HG03175 (cell line): Measurements from ENCODE around the gene CERS6.
"Not testable (repeated sequence)": the region's sequence is repeated elsewhere in the genome, so short reads cannot be mapped to it uniquely, and the experiment has no call there.

Source experiments
- ATAC-seq: cut with Tn5 transposase; IDR thresholded peaks from one replicate; pipeline ENCODE4 v1.9.1; 2021; ENCODE audit warnings: mild to moderate bottlenecking, moderate library complexity; ENCODE audit not compliant: unreplicated experiment

Gene CERS6

GRCh38 chr2:168753765-168754329, 297.8 kb downstream of the CERS6 start:
- ATAC-seq: no peak

- no peak for ATAC-seq
These were observed 301.2 kb downstream of the CERS6 start for GRCh38 chr2:168757223-168757622.

GRCh38 chr2:168758970-168759820, 303.1 kb downstream of the CERS6 start:
- peak; percentile 81 for ATAC-seq

DNA sequence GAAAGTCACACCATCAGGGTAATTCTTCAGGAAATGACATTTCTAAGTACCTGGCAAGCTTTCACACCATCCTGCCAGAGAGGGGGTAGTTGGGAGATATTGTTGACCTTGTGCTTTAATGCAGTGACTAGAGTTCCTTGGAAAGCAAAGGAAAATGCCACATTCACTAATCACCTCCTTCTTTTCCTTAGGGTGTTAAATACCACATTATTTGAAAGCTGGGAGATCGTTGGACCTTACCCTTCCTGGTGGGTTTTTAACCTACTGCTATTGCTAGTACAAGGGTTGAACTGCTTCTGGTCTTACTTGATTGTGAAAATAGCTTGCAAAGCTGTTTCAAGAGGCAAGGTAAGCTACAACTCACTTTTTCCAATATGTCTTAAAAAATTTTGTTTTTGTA, 309.3 kb downstream of the CERS6 start:
- no peak for ATAC-seq

DNA sequence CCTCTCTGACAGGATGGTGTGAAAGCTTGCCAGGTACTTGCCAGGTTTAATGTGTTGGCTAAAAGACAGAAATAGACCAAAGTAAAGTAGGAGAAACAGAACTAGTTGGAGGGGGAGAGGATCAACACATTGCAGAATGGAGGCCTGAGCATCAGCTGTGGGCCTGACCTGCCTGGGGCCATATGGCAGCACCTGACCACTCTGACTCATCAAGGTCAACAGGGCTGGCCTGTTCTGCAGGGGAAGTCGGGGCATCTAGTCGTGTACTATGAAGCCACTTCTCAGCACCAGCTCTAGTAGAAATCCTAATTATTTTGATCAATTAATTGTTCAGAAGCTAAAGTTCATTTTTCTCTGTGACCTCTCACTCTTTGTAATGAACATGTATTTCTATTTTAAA, 310.5 kb downstream of the CERS6 start:
- no peak for ATAC-seq

- no peak for ATAC-seq
These were observed 311.2 kb downstream of the CERS6 start for GRCh38 chr2:168767258-168767657.

- not testable (repeated sequence) for ATAC-seq
These were observed 312.3 kb downstream of the CERS6 start for GRCh38 chr2:168768357-168768756.

- no peak for ATAC-seq
These were observed 314.7 kb downstream of the CERS6 start for GRCh38 chr2:168770796-168771195.

DNA sequence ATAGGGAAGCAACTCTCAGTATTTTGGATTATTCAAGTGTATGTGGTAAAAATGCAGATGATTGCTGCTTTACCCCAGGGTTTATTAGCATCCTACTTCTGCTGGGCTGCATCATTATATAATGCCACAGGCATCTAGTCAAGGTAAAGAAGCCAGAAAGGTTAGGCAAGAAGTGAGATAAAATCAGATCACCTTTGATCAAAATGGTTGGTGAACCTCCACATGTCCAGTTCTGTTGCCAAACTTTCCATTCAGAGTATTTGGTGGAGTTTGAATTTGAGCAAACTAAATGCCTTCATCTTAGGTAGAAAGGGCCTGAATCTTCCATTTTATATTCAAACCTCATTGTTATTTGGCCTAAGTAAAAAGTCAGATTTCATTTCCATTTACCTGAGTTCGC, 316.6 kb downstream of the CERS6 start:
- ATAC-seq: no peak

- no peak for ATAC-seq
These were observed 317.1 kb downstream of the CERS6 start for GRCh38 chr2:168773128-168773527.

- ATAC-seq: no peak
These were observed 317.8 kb downstream of the CERS6 start for GRCh38 chr2:168773719-168774521.

GRCh38 chr2:168775837-168776236, 319.8 kb downstream of the CERS6 start:
- no peak for ATAC-seq

GRCh38 chr2:168780669-168781071, 324.6 kb downstream of the CERS6 start:
- no peak for ATAC-seq

DNA sequence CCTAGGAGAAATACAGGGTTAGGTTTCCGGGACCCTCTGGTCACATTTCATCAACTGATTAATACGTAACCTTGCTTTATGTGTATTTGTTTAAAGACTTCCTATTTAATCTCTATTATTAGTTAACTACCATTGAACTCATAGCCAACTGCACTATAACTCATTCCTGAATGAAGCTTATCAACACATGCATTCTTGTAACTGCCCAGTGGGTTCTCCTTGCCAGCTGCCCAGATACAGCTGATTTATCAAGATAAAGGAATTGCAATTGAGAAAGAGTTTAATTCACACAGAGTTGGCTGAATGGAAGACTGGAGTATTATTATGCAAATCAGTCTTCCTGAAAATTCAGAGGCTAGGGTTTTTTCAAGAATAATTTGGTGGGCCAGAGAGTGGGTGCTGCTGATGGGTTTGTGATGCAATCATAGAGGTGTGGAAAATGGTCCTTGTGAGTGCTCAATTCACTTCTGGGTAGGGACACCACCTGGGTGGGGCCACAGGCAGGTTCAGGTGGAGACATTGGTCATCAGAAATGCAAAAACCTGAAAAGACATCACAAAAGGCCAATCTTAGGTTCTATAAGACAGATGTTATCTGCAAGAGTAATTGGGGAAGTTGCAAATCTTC, 325.2 kb downstream of the CERS6 start:
- ATAC-seq: no peak

DNA sequence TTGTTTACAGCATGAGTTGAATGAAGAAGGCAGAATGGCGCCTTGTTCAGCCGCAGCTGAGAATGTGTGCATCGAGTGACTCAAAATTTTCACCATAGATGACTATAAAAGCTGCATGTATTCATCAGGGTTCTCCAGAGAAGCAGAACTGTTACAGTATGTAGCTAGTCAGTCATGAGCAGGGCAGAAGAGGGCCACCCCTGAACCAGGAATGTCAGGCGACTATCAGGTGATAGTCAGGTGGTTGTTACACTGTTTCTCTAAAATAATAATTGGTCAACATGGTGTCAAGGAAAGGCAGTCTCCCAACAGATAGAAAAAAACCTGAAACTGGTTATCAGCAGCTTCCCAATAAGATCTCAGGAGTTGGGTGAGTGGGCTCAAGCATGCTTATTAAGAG, 326.2 kb downstream of the CERS6 start:
- ATAC-seq: no peak

GRCh38 chr2:168784993-168785392, 328.9 kb downstream of the CERS6 start:
- ATAC-seq: no peak

GRCh38 chr2:168787098-168787781, 331.2 kb downstream of the CERS6 start:
- no peak for ATAC-seq

DNA sequence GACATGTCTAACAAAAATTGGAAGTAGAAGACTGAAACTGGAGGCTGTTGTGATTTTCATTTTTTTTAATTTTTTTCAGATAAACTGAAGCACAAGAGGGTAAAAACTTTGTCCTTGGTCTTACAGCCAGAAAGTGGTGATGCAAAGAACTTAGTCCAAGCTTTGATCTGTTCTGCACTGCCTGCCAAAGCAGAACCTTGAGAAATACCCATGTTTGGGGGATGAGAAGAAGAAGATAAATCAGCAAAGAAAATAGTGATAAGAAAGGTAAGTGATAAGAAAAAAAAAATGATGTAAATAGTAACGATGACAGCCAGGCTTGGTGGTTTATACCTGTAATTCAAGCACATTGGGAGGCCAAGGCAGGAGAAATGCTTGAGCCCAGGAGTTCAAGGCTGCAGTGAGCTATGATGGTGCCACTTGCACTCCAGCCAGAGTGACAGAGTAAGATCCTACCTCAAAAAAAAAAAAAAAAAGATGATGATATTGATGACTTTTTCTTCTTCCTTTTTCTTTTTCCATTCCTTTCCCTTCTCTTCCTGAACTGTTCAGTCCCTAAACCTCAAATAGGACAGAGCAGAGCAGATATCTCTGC, 331.8 kb downstream of the CERS6 start:
- ATAC-seq: no peak

- ATAC-seq: no peak
These were observed 333.7 kb downstream of the CERS6 start for GRCh38 chr2:168789776-168790175.

GRCh38 chr2:168790226-168790902, 334.3 kb downstream of the CERS6 start:
- no peak for ATAC-seq
